H9 (cell line): ENCODE measurements around the gene GASK1B. TPM values are rescaled to one million over a fixed set of nuclear protein-coding genes. Genes with fewer than 3 reads are reported as not detected.

Source experiments
- DNase-seq: peaks from one replicate; pipeline ENCODE4 v3.0.0-alpha.2; 2017
- H2AFZ ChIP-seq: one replicate; pipeline ENCODE4 v1.6.1; 2013; ENCODE audit warnings: mild to moderate bottlenecking, low read length, control low read depth, moderate library complexity
- H2AK5ac ChIP-seq: 2 replicates; pipeline ENCODE4 v1.6.1; 2013; ENCODE audit warnings: low read length, control low read depth, mixed read lengths; ENCODE audit not compliant: insufficient read length
- H2BK120ac ChIP-seq: one replicate; pipeline ENCODE4 v1.6.1; 2013; ENCODE audit warnings: low read depth, mild to moderate bottlenecking, low read length, control low read depth, inconsistent platforms; ENCODE audit not compliant: poor library complexity, severe bottlenecking
- H2BK12ac ChIP-seq: 2 replicates; pipeline ENCODE4 v1.6.1; 2013; ENCODE audit warnings: low read length, control low read depth, mixed read lengths, low read depth; ENCODE audit not compliant: insufficient read length
- H2BK15ac ChIP-seq: 2 replicates; pipeline ENCODE4 v1.6.1; 2013; ENCODE audit warnings: low read depth, low read length, control low read depth
- H2BK20ac ChIP-seq: one replicate; pipeline ENCODE4 v1.6.1; 2013; ENCODE audit warnings: low read depth, mild to moderate bottlenecking, low read length, control low read depth, inconsistent platforms; ENCODE audit not compliant: poor library complexity, severe bottlenecking
- H2BK5ac ChIP-seq: 2 replicates; pipeline ENCODE4 v1.6.1; 2013; ENCODE audit warnings: low read length, control low read depth, mixed read lengths; ENCODE audit not compliant: insufficient read length
- H3K14ac ChIP-seq: 2 replicates; pipeline ENCODE4 v1.6.1; 2013; ENCODE audit warnings: low read length, control low read depth; ENCODE audit not compliant: insufficient read depth
- H3K18ac ChIP-seq: 2 replicates; pipeline ENCODE4 v1.6.1; 2013; ENCODE audit warnings: low read depth, mild to moderate bottlenecking, mixed read lengths, low read length, control low read depth; ENCODE audit not compliant: insufficient read length
- H3K23ac ChIP-seq: 2 replicates; pipeline ENCODE4 v1.6.1; 2013; ENCODE audit warnings: low read length, control low read depth, mixed read lengths, low read depth; ENCODE audit not compliant: insufficient read length
- H3K23me2 ChIP-seq: 2 replicates; pipeline ENCODE4 v1.6.1; 2013; ENCODE audit warnings: low read depth, mild to moderate bottlenecking, mixed read lengths, low read length, control low read depth; ENCODE audit not compliant: insufficient read length, poor library complexity, severe bottlenecking
- H3K27ac ChIP-seq: 2 replicates; pipeline ENCODE4 v1.5.1; 2013; ENCODE audit warnings: low read length, control low read depth, mixed read lengths, low read depth; ENCODE audit not compliant: insufficient read length
- H3K27me3 ChIP-seq: 2 replicates; pipeline ENCODE4 v1.6.1; 2013; ENCODE audit warnings: low read length, control low read depth, inconsistent platforms; ENCODE audit not compliant: insufficient read depth
- H3K4ac ChIP-seq: 2 replicates; pipeline ENCODE4 v1.6.1; 2013; ENCODE audit warnings: low read depth, mild to moderate bottlenecking, control low read depth, inconsistent platforms, low read length, moderate library complexity
- H3K4me1 ChIP-seq: 2 replicates; pipeline ENCODE4 v1.6.1; 2013; ENCODE audit warnings: low read length, control low read depth, inconsistent platforms; ENCODE audit not compliant: insufficient read depth
- H3K4me2 ChIP-seq: 2 replicates; pipeline ENCODE4 v1.6.1; 2013; ENCODE audit warnings: low read length, control low read depth, mixed read lengths; ENCODE audit not compliant: insufficient read length, insufficient read depth
- H3K56ac ChIP-seq: 2 replicates; pipeline ENCODE4 v1.6.1; 2013; ENCODE audit warnings: low read depth, mild to moderate bottlenecking, mixed read lengths, low read length, control low read depth; ENCODE audit not compliant: insufficient read length
- H3K79me1 ChIP-seq: 2 replicates; pipeline ENCODE4 v1.6.1; 2013; ENCODE audit warnings: low read depth, mild to moderate bottlenecking, moderate library complexity, low read length, control low read depth, inconsistent platforms; ENCODE audit not compliant: insufficient read depth, poor library complexity, severe bottlenecking
- H3K79me2 ChIP-seq: 2 replicates; pipeline ENCODE4 v1.6.1; 2013; ENCODE audit warnings: low read length, control low read depth, inconsistent platforms; ENCODE audit not compliant: insufficient read depth
- H3K9ac ChIP-seq: 2 replicates; pipeline ENCODE4 v1.6.1; 2013; ENCODE audit warnings: low read length, control low read depth, mixed read lengths; ENCODE audit not compliant: insufficient read length; ENCODE audit errors: extremely low read depth
- H3K9me3 ChIP-seq: one replicate; pipeline ENCODE4 v1.6.1; 2013; ENCODE audit warnings: low read depth, low read length, inconsistent platforms; ENCODE audit not compliant: control insufficient read depth
- H3T11ph ChIP-seq: one replicate; pipeline ENCODE4 v1.6.1; 2013; ENCODE audit warnings: mild to moderate bottlenecking, low read length, control low read depth, inconsistent platforms
- H4K20me1 ChIP-seq: one replicate; pipeline ENCODE4 v1.6.1; 2013; ENCODE audit not compliant: control insufficient read depth, insufficient read length, insufficient read depth
- H4K5ac ChIP-seq: 2 replicates; pipeline ENCODE4 v1.6.1; 2013; ENCODE audit warnings: low read depth, mild to moderate bottlenecking, mixed read lengths, low read length, control low read depth; ENCODE audit not compliant: insufficient read length
- H4K8ac ChIP-seq: replicated peaks from 2 replicates; pipeline ENCODE4 v1.6.1; 2013; ENCODE audit warnings: low read length, control low read depth, mixed read lengths, low read depth; ENCODE audit not compliant: insufficient read length
- H4K91ac ChIP-seq: 2 replicates; pipeline ENCODE4 v1.6.1; 2013; ENCODE audit warnings: low read depth, mild to moderate bottlenecking, moderate library complexity, mixed read lengths, low read length, control low read depth; ENCODE audit not compliant: insufficient read length
- H3K27ac Mint-ChIP-seq, 3 experiments: 2 replicates in 2 of 3; 3 replicates in 1 of 3; pipeline ENCODE4 v1.8.0; 2020 to 2021; ENCODE audit warnings: mixed read lengths in 3 of 3, mild to moderate bottlenecking in 1 of 3, moderate library complexity in 1 of 3
- H3K27me3 Mint-ChIP-seq: 2 replicates; pipeline ENCODE4 v1.8.0; 2021; ENCODE audit warnings: low read depth, mild to moderate bottlenecking, moderate library complexity, mixed read lengths
- H3K36me3 Mint-ChIP-seq, 3 experiments: 2 replicates in 2 of 3; 3 replicates in 1 of 3; pipeline ENCODE4 v1.8.0; 2020 to 2021; ENCODE audit warnings: low read depth in 3 of 3, mixed read lengths in 3 of 3; ENCODE audit not compliant: insufficient read depth in 1 of 3
- H3K4me1 Mint-ChIP-seq, 2 experiments: 2 replicates each; pipeline ENCODE4 v1.8.0; 2020; ENCODE audit warnings: mixed read lengths in 2 of 2
- H3K4me3 Mint-ChIP-seq, 2 experiments: 2 replicates in 1 of 2; 3 replicates in 1 of 2; pipeline ENCODE4 v1.8.0; 2020 to 2021; ENCODE audit warnings: mild to moderate bottlenecking in 2 of 2, mixed read lengths in 2 of 2, moderate library complexity in 1 of 2
- H3K9me3 Mint-ChIP-seq, 2 experiments: 2 replicates in 1 of 2; 3 replicates in 1 of 2; pipeline ENCODE4 v1.8.0; 2020; ENCODE audit warnings: mild to moderate bottlenecking in 2 of 2, mixed read lengths in 2 of 2, moderate library complexity in 1 of 2
- WGBS: extraction: QIAGEN DNeasy Blood & Tissue Kit; methylation state at CpG from one replicate; pipeline ENCODE4 v1.1.7; 2013; ENCODE audit warnings: missing lambda C conversion rate, low lambda C conversion rate, mixed read lengths; ENCODE audit not compliant: insufficient read length; ENCODE audit errors: extremely low coverage; 5-methylcytosine and 5-hydroxymethylcytosine counted together
- total RNA-seq: library from RNA; stranded (reverse); gene quantifications from 2 replicates; pipeline ENCODE4 v1.2.1, GENCODE V29; 2021
- TF ChIP-seq, protein P1 (sequence below): fragments of 200-600 bp; sonication (generic); conservative IDR thresholded peaks from 3 replicates; pipeline ENCODE4 v1.8.0; 2021; ENCODE audit warnings: antibody characterized with exemption, mild to moderate bottlenecking

GASK1B gene
- total RNA-seq, 1 experiment from 2014 or later, result not detected

DNA sequence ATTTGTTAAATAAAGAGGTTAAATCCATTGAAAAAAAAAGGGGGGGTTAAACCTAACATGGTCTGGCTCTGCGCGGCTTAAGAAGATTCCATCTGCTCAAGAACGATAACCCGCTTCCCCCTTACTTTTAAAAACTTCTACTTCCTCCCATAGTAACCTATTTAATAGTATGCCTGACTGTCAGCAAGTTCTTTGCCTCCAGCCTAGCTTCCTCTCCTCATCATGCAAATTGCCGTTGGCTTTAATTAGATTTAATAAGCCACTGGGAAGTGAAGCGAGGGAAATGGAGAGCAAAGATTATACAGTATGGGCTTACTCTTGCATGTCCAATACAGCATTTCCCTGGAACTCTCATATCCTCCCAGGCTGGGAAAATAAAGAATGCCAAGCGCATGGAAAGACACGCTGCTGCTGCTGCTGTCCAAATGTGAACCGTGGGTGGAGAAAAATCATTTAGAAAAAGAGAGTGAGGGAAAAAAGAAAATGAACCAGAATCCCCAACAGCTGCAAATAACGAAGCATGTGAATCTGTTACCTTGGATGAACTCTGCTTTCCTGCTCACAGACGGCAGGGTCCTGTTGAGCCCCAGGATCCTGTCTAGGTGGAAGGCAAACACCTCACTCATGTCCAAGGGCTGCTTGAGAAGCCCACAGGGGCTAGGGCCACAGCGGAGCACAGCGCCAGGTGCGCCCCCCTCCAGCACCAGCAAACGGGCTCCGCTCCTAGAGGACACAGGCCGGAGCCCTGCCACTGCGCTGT lies 2.7 kb downstream of the GASK1B start:
- no CpG with 5 or more reads among the region's 18 CpGs for WGBS

More for the DNA sequence above, 2.7 kb downstream of the GASK1B start:
- no peak overlapping the region for H2BK12ac ChIP-seq
- H4K20me1 ChIP-seq, result no peaks in the 10 kb centered on the region
- no peaks in the 10 kb centered on the region for H3K4me1 ChIP-seq
- H3K9ac ChIP-seq, result no peak overlapping the region
- H4K5ac ChIP-seq, result no peak overlapping the region
- no peak overlapping the region for H2BK120ac ChIP-seq
- no peak overlapping the region for H4K8ac ChIP-seq
- H3K18ac ChIP-seq, result no peak overlapping the region
- H3K79me2 ChIP-seq, result no peaks in the 10 kb centered on the region
- no peak overlapping the region for H3K4ac ChIP-seq
- no peaks in the 10 kb centered on the region for H3K9me3 ChIP-seq
- no peak overlapping the region for H3K27ac ChIP-seq
- no peaks in the 10 kb centered on the region for H3K23me2 ChIP-seq
- H3K27me3 ChIP-seq, result no peaks in the 10 kb centered on the region
- no peak overlapping the region for H3K4me2 ChIP-seq
- H4K91ac ChIP-seq, result no peak overlapping the region
- no peak overlapping the region for H2BK15ac ChIP-seq
- H3K27me3 Mint-ChIP-seq, result no peaks in the 10 kb centered on the region
- no peaks in the 10 kb centered on the region for H3K9me3 Mint-ChIP-seq
- no peak for DNase-seq
- no peak overlapping the region; a peak in 1 of 7 replicates for H3K27ac Mint-ChIP-seq
- no peak overlapping the region for H3K4me3 Mint-ChIP-seq
- no peak overlapping the region for H3K14ac ChIP-seq
- TF ChIP-seq, protein P1, sequence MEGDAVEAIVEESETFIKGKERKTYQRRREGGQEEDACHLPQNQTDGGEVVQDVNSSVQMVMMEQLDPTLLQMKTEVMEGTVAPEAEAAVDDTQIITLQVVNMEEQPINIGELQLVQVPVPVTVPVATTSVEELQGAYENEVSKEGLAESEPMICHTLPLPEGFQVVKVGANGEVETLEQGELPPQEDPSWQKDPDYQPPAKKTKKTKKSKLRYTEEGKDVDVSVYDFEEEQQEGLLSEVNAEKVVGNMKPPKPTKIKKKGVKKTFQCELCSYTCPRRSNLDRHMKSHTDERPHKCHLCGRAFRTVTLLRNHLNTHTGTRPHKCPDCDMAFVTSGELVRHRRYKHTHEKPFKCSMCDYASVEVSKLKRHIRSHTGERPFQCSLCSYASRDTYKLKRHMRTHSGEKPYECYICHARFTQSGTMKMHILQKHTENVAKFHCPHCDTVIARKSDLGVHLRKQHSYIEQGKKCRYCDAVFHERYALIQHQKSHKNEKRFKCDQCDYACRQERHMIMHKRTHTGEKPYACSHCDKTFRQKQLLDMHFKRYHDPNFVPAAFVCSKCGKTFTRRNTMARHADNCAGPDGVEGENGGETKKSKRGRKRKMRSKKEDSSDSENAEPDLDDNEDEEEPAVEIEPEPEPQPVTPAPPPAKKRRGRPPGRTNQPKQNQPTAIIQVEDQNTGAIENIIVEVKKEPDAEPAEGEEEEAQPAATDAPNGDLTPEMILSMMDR, result no peak
- no peaks in the 10 kb centered on the region for H3K36me3 Mint-ChIP-seq
- H3K56ac ChIP-seq, result no peak overlapping the region
- H2BK5ac ChIP-seq, result no peak overlapping the region
- peaks cover 6 to 8% of the 10 kb centered on the region in 2 experiments; a peak in 3 of 4 replicates for H3K4me1 Mint-ChIP-seq
- no peak overlapping the region for H3K23ac ChIP-seq
- no peak overlapping the region for H2AK5ac ChIP-seq
- no peak overlapping the region for H2AFZ ChIP-seq
- no peak overlapping the region for H2BK20ac ChIP-seq
- H3K79me1 ChIP-seq, result no peaks in the 10 kb centered on the region
- H3T11ph ChIP-seq, result no peak overlapping the region
